ENCODE measurements around the gene NPC2. TPM values are rescaled to one million over a fixed set of nuclear protein-coding genes. Genes with fewer than 3 reads are reported as not detected.
A peak's percentile ranks its signal among the peaks of the same experiment; 100 is the strongest.

Gene NPC2
- polyA plus RNA-seq, 2 of the 4 experiments (the other 2 are of a cell fraction) = 97.7 to 457 TPM

DNA sequence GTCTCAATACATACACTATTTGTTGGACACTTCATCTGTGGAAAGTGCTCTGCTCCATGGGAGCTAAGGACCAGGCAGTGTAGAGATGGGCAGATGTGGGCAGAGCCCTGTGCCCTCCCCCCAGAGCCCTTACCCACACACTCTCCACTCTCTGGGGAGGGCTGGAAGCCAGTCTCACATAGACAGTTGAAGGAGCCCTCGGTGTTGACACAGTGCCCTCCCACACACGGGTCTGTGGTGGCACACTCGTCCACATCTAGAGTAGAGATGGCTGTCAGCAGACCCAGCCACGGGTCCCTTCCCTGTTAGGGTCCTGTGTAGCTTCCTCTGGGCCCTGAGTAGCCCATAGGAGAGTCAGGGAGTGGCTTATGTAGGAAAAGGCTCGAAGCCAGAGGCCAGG is 14.7 kb upstream of the NPC2 start:
- H3K9me3 ChIP-seq = no peaks in the 10 kb centered on the region
- FAIRE-seq = no peak
- no peak for ATAC-seq
- H3K4me3 ChIP-seq = no peak overlapping the region
- no peaks in the 10 kb centered on the region for H3K4me1 ChIP-seq
- CTCF ChIA-PET = interaction anchor here (1.4 to 1.7 kb wide), 2 partner anchors 9 to 11 kb away, joined by 3 to 5 read pairs; no protein-coding TSS in a partner anchor
- POLR2A ChIA-PET = interaction anchor here (1.4 kb wide), 1 partner anchor 9 kb away, joined by 3 read pairs; no protein-coding TSS in a partner anchor
- no peak overlapping the region for H3K4me2 ChIP-seq
- DNase-seq (ENCODE audit: low read depth in 1 of 2, low spot score in 1 of 2) = no peak
- no peak overlapping the region for H3K27ac ChIP-seq
- WGBS (ENCODE audit: missing lambda C conversion rate) = 100% methylated on average over 1 of the region's 5 CpGs
- TF ChIP-seq, protein P1, sequence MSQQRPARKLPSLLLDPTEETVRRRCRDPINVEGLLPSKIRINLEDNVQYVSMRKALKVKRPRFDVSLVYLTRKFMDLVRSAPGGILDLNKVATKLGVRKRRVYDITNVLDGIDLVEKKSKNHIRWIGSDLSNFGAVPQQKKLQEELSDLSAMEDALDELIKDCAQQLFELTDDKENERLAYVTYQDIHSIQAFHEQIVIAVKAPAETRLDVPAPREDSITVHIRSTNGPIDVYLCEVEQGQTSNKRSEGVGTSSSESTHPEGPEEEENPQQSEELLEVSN (IDR thresholded peaks at IDR 0.05; ENCODE audit: borderline replicate concordance, low read depth) = no peak
- TF ChIP-seq HOXB13 (CRISPR knock-in tag; IDR thresholded peaks at IDR 0.05; ENCODE audit: low read depth) (no peak), EHF (CRISPR knock-in tag; IDR thresholded peaks at IDR 0.05) (no peak)
- TF ChIP-seq, protein P2, sequence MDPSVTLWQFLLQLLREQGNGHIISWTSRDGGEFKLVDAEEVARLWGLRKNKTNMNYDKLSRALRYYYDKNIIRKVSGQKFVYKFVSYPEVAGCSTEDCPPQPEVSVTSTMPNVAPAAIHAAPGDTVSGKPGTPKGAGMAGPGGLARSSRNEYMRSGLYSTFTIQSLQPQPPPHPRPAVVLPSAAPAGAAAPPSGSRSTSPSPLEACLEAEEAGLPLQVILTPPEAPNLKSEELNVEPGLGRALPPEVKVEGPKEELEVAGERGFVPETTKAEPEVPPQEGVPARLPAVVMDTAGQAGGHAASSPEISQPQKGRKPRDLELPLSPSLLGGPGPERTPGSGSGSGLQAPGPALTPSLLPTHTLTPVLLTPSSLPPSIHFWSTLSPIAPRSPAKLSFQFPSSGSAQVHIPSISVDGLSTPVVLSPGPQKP (IDR thresholded peaks at IDR 0.05; ENCODE audit: low read depth, low read length) = no peak

DNA sequence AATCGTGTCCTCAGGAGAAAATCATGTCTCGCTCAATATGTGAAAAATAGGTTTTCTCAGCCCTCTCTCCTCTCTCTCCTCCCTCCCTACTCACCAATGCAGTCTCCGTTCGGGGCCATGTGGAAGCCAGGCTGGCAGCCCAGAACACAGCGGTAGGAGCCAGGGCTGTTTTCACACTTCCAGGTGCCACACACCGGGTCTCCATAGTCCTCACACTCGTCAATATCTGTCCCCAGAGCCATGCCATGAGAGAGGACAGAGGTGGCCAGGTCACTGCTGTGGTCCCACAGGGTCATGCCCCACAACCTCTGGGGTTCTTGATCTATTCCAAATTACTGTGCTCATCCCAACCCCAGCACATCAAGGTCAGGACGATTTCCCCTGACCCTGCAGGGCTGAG is 14.0 kb upstream of the NPC2 start:
- H3K4me2 ChIP-seq = no peak overlapping the region
- CTCF ChIA-PET = interaction anchor here (0.7 to 1.7 kb wide), 2 partner anchors 11 to 15 kb away, joined by 3 to 5 read pairs; no protein-coding TSS in a partner anchor
- H3K4me1 ChIP-seq = peaks cover 5% of the 10 kb centered on the region; the same call in 2 of the 3 replicates
- FAIRE-seq = no peak
- no peak for ATAC-seq
- WGBS (ENCODE audit: missing lambda C conversion rate) = 66% methylated on average over 8 of the region's 8 CpGs
- TF ChIP-seq POLR2AphosphoS2 (conservative IDR thresholded peaks at IDR 0.05; ENCODE audit: low read length) = no peak
- TF ChIP-seq RAD21 (conservative IDR thresholded peaks at IDR 0.05 in 1 of 2, IDR thresholded peaks at IDR 0.05 in 1 of 2) = no peak
- H3K4me3 ChIP-seq = no peak overlapping the region
- H3K9me3 ChIP-seq = no peaks in the 10 kb centered on the region
- DNase-seq (ENCODE audit: low read depth in 1 of 2, low spot score in 1 of 2) = no peak
- no peak overlapping the region for H3K27ac ChIP-seq
- POLR2A ChIA-PET = no interaction called here

DNA sequence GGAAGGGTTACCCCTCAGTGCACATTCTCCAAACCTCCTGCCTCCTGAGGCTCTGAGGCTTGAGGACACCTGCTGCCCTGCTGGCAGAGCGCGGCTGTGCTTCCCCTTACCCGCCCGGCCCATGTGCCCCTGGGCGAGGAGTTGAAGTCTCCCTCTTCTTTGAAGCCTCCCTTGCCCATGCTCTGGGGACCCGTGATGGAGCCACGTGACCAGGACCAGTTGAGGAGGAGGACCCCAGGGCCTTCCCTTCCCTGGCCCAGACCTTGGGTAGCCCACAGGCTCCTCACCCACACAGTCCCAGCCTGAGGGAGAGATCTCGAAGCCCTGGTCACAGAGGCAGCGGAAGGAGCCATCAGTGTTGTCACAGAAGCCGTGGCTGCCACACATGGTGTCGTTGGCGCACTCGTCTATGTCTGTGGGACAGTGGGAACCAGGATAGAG is 13.3 kb upstream of the NPC2 start:
- 89% methylated on average over 13 of the region's 13 CpGs for WGBS (ENCODE audit: missing lambda C conversion rate)
- FAIRE-seq = no peak
- no peaks in the 10 kb centered on the region for H3K9me3 ChIP-seq
- no peak overlapping the region for H3K4me2 ChIP-seq
- ChIA-PET POLR2A (no interaction called here), CTCF (interaction anchor here (0.7 kb wide), 1 partner anchor 16 kb away, joined by 3 read pairs; no protein-coding TSS in a partner anchor)
- TF ChIP-seq ZSCAN20 (CRISPR knock-in tag; IDR thresholded peaks at IDR 0.05) (no peak), SMC3 (IDR thresholded peaks at IDR 0.05) (no peak), KDM5A (IDR thresholded peaks at IDR 0.05) (no peak), BHLHE40 (IDR thresholded peaks at IDR 0.05; ENCODE audit: low read depth, low read length) (no peak), HOXB13 (CRISPR knock-in tag; IDR thresholded peaks at IDR 0.05; ENCODE audit: low read depth) (no peak), RAD21 (conservative IDR thresholded peaks at IDR 0.05 in 1 of 2, IDR thresholded peaks at IDR 0.05 in 1 of 2) (no peak), ZFP36 (IDR thresholded peaks at IDR 0.05; ENCODE audit: borderline replicate concordance, partially characterized antibody) (no peak), CHD4 (IDR thresholded peaks at IDR 0.05; ENCODE audit: borderline replicate concordance) (no peak), MAFK (IDR thresholded peaks at IDR 0.05; ENCODE audit: partially characterized antibody) (no peak), NR3C1 (IDR thresholded peaks at IDR 0.05) (no peak)
- TF ChIP-seq, protein P3, sequence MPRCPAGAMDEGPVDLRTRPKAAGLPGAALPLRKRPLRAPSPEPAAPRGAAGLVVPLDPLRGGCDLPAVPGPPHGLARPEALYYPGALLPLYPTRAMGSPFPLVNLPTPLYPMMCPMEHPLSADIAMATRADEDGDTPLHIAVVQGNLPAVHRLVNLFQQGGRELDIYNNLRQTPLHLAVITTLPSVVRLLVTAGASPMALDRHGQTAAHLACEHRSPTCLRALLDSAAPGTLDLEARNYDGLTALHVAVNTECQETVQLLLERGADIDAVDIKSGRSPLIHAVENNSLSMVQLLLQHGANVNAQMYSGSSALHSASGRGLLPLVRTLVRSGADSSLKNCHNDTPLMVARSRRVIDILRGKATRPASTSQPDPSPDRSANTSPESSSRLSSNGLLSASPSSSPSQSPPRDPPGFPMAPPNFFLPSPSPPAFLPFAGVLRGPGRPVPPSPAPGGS (IDR thresholded peaks at IDR 0.05) = no peak
- TF ChIP-seq, protein P4, sequence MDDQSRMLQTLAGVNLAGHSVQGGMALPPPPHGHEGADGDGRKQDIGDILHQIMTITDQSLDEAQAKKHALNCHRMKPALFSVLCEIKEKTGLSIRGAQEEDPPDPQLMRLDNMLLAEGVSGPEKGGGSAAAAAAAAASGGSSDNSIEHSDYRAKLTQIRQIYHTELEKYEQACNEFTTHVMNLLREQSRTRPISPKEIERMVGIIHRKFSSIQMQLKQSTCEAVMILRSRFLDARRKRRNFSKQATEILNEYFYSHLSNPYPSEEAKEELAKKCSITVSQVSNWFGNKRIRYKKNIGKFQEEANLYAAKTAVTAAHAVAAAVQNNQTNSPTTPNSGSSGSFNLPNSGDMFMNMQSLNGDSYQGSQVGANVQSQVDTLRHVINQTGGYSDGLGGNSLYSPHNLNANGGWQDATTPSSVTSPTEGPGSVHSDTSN (IDR thresholded peaks at IDR 0.05) = no peak
- TF ChIP-seq, protein P5, sequence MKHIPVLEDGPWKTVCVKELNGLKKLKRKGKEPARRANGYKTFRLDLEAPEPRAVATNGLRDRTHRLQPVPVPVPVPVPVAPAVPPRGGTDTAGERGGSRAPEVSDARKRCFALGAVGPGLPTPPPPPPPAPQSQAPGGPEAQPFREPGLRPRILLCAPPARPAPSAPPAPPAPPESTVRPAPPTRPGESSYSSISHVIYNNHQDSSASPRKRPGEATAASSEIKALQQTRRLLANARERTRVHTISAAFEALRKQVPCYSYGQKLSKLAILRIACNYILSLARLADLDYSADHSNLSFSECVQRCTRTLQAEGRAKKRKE (CRISPR knock-in tag; IDR thresholded peaks at IDR 0.05; ENCODE audit: low read depth) = no peak
- TF ChIP-seq, protein P1 (IDR thresholded peaks at IDR 0.05; ENCODE audit: borderline replicate concordance, low read depth) = no peak
- TF ChIP-seq, protein P2 (IDR thresholded peaks at IDR 0.05; ENCODE audit: low read depth, low read length) = no peak
- DNase-seq (ENCODE audit: low read depth in 1 of 2, low spot score in 1 of 2) = no peak
- no peak for ATAC-seq
- 0 out of 6 replicates have a peak overlapping the region, but pooled peaks of 1 of the 2 experiments have one; percentile 15 for H3K27ac ChIP-seq
- peaks cover 10% of the 10 kb centered on the region; the same call in 2 of the 3 replicates for H3K4me1 ChIP-seq
- no peak overlapping the region for H3K4me3 ChIP-seq

Measured in A549 (cell line).